GM21447 (cell line): ENCODE measurements around the gene SFTPB.
"Not testable (repeated sequence)": the region's sequence is repeated elsewhere in the genome, so short reads cannot be mapped to it uniquely, and the experiment has no call there.

Experiments used
- ATAC-seq: cut with Tn5 transposase; IDR thresholded peaks from one replicate; pipeline ENCODE4 v1.9.1; 2021; ENCODE audit not compliant: unreplicated experiment

Gene SFTPB

GRCh38 chr2:85615413-85615728 lies 52.6 kb downstream of the SFTPB start:
- ATAC-seq = no peak

- ATAC-seq = not testable (repeated sequence)
Measured at GRCh38 chr2:85614757-85615156, 53.2 kb downstream of the SFTPB start.

- no peak for ATAC-seq
Measured at GRCh38 chr2:85613717-85614515, 54.1 kb downstream of the SFTPB start.

GRCh38 chr2:85611705-85612587 lies 56.1 kb downstream of the SFTPB start, which contains the start of gene C2orf68:
Gene C2orf68, minus strand, starts transcription at chr2:85612066. Its CDS starts 82 bp downstream, at chr2:85611984.
- ATAC-seq = peak; percentile 79

- peak; percentile 17 for ATAC-seq
Measured at GRCh38 chr2:85611217-85611704, 56.7 kb downstream of the SFTPB start.
